ENCODE data around the gene CDYL2. TPM values are rescaled to one million over a fixed set of nuclear protein-coding genes. Genes with fewer than 3 reads are reported as not detected.

CDYL2 gene
- total RNA-seq, 1 experiment from 2014 or later = 1.6 TPM

GRCh38 chr16:80563066-80563465, 241.3 kb downstream of the CDYL2 start:
- H3K4me3 ChIP-seq (ENCODE audit: insufficient read depth, low read depth, low read length) = no peak overlapping the region
- no peaks in the 10 kb centered on the region for H3K36me3 ChIP-seq (replicated peaks; ENCODE audit: control insufficient read depth, insufficient read depth, low read length)
- no peaks in the 10 kb centered on the region; the same call in 1 of the 2 replicates for H3K27me3 ChIP-seq (ENCODE audit: control insufficient read depth, insufficient read depth, low read length)
- DNase-seq = no peak

GRCh38 chr16:80559369-80559768, 245.0 kb downstream of the CDYL2 start:
- Histone ChIP-seq H3K36me3 (replicated peaks; ENCODE audit: control insufficient read depth, insufficient read depth, low read length) (no peaks in the 10 kb centered on the region), H3K27me3 (ENCODE audit: control insufficient read depth, insufficient read depth, low read length) (no peaks in the 10 kb centered on the region; the same call in 1 of the 2 replicates), H3K4me3 (ENCODE audit: insufficient read depth, low read depth, low read length) (no peak overlapping the region)
- DNase-seq = no peak

- Histone ChIP-seq H3K27me3 (ENCODE audit: control insufficient read depth, insufficient read depth, low read length) (no peaks in the 10 kb centered on the region; the same call in 1 of the 2 replicates), H3K36me3 (replicated peaks; ENCODE audit: control insufficient read depth, insufficient read depth, low read length) (no peaks in the 10 kb centered on the region), H3K4me3 (ENCODE audit: insufficient read depth, low read depth, low read length) (no peak overlapping the region)
- DNase-seq = no peak
These were observed 247.4 kb downstream of the CDYL2 start for GRCh38 chr16:80557037-80557436.

GRCh38 chr16:80556481-80556880, 247.9 kb downstream of the CDYL2 start:
- H3K36me3 ChIP-seq (replicated peaks; ENCODE audit: control insufficient read depth, insufficient read depth, low read length) = no peaks in the 10 kb centered on the region
- no peak overlapping the region for H3K4me3 ChIP-seq (ENCODE audit: insufficient read depth, low read depth, low read length)
- no peaks in the 10 kb centered on the region; the same call in 1 of the 2 replicates for H3K27me3 ChIP-seq (ENCODE audit: control insufficient read depth, insufficient read depth, low read length)
- DNase-seq = no peak

GRCh38 chr16:80554033-80554432, 250.4 kb downstream of the CDYL2 start:
- no peak for DNase-seq
- Histone ChIP-seq H3K27me3 (ENCODE audit: control insufficient read depth, insufficient read depth, low read length) (no peaks in the 10 kb centered on the region; the same call in 1 of the 2 replicates), H3K4me3 (ENCODE audit: insufficient read depth, low read depth, low read length) (no peak overlapping the region), H3K36me3 (replicated peaks; ENCODE audit: control insufficient read depth, insufficient read depth, low read length) (no peaks in the 10 kb centered on the region)

GRCh38 chr16:80552277-80552676, 252.1 kb downstream of the CDYL2 start:
- H3K4me3 ChIP-seq (ENCODE audit: insufficient read depth, low read depth, low read length) = no peak overlapping the region
- no peaks in the 10 kb centered on the region for H3K36me3 ChIP-seq (replicated peaks; ENCODE audit: control insufficient read depth, insufficient read depth, low read length)
- no peak for DNase-seq
- no peaks in the 10 kb centered on the region; the same call in 1 of the 2 replicates for H3K27me3 ChIP-seq (ENCODE audit: control insufficient read depth, insufficient read depth, low read length)

Other genes starting within 250 kb of the CDYL2 start
- gene CMC2, start 202.3 kb upstream of the CDYL2 start, total RNA-seq (2014; rRNA removed; shearing (Covaris generic)) = 83.3 and 84.0 TPM in 2 replicates
- 59.5 and 64.2 TPM in 2 replicates for gene CENPN, start 202.6 kb upstream of the CDYL2 start, total RNA-seq (2014; rRNA removed; shearing (Covaris generic))
- 54.8 and 59.7 TPM in 2 replicates for gene ATMIN, start 231.2 kb upstream of the CDYL2 start, total RNA-seq (2014; rRNA removed; shearing (Covaris generic))

Data from H7 (cell line).